Measurements from ENCODE around the gene AS3MT.

The AS3MT gene

DNA sequence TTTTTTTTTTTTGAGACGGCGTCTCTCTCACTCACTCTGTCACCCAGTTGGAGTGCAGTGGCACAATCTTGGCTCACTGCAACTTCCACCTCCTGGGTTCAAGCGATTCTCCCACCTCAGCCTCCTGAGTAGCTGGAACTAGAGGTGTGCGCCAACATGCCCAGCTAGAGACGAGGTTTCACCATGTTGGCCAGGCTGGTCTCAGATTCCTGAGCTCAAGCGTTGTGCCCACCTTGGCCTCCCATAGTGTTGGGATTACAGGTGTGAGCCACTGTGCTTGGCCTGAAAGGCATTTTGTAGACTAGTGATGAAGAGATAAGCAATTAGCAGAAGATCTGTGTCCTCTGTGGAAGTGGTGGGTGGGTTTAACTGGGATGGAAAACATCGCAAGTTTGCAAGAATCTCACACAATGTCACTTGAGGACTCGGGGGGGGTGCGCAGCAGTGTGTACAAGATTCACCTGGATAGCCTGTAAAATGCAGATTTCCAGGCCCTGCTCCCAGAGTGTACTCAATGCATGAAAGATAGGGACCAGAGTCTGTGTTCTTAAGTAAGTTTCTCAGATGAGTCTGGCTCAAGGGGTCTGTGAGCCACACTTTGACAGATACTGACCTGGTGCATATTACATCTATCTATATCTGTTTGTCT is 43.0 kb upstream of the AS3MT start:
- no peak overlapping the region for H3K9ac ChIP-seq (ENCODE audit: low read length)
- H3K9me3 ChIP-seq (ENCODE audit: insufficient read depth, low read length): no peaks in the 10 kb centered on the region
- TF ChIP-seq, protein P1, sequence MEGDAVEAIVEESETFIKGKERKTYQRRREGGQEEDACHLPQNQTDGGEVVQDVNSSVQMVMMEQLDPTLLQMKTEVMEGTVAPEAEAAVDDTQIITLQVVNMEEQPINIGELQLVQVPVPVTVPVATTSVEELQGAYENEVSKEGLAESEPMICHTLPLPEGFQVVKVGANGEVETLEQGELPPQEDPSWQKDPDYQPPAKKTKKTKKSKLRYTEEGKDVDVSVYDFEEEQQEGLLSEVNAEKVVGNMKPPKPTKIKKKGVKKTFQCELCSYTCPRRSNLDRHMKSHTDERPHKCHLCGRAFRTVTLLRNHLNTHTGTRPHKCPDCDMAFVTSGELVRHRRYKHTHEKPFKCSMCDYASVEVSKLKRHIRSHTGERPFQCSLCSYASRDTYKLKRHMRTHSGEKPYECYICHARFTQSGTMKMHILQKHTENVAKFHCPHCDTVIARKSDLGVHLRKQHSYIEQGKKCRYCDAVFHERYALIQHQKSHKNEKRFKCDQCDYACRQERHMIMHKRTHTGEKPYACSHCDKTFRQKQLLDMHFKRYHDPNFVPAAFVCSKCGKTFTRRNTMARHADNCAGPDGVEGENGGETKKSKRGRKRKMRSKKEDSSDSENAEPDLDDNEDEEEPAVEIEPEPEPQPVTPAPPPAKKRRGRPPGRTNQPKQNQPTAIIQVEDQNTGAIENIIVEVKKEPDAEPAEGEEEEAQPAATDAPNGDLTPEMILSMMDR (IDR thresholded peaks at IDR 0.05; ENCODE audit: low read depth, low read length): no peak
- TF ChIP-seq EZH2phosphoT487 (IDR thresholded peaks at IDR 0.05; ENCODE audit: low read depth): no peak
- H3K4me2 ChIP-seq (ENCODE audit: low read length): no peak overlapping the region
- no peak overlapping the region for H3K27ac ChIP-seq (ENCODE audit: low read length)
- H4K20me1 ChIP-seq (ENCODE audit: insufficient read depth, low read length): no peaks in the 10 kb centered on the region
- H3K4me1 ChIP-seq (ENCODE audit: low read length): no peaks in the 10 kb centered on the region
- H3K4me3 ChIP-seq (ENCODE audit: low read length): no peak overlapping the region
- H3K36me3 ChIP-seq (replicated peaks; ENCODE audit: low read depth, low read length): no peaks in the 10 kb centered on the region
- H3K79me2 ChIP-seq (ENCODE audit: low read length): no peaks in the 10 kb centered on the region
- no peaks in the 10 kb centered on the region for H3K27me3 ChIP-seq (ENCODE audit: low read depth, low read length)
- no peak overlapping the region for H2AFZ ChIP-seq (ENCODE audit: low read depth, low read length)

DNA sequence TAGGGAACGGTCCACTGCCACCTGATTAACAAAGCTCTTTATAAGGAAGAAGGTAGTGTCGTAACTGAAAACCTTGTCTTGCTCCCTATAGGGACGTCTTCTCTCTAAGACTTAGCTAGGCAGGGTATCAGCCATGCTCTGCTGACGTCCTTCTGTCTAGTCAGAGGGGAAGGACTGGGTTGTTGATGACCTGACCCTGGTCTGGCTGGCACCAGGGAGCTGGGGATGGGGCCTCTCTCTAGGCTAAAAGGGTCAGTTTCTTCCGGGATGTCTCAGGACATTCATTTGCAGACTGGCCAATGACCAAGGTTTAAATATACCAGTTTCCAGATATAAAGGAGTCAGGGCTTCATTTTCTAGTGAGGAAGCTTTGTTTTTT is 41.7 kb upstream of the AS3MT start:
- Histone ChIP-seq H3K9ac (ENCODE audit: low read length) (no peak overlapping the region), H3K27ac (ENCODE audit: low read length) (no peak overlapping the region), H3K36me3 (replicated peaks; ENCODE audit: low read depth, low read length) (no peaks in the 10 kb centered on the region), H3K79me2 (ENCODE audit: low read length) (no peaks in the 10 kb centered on the region), H3K4me3 (ENCODE audit: low read length) (no peak overlapping the region), H2AFZ (ENCODE audit: low read depth, low read length) (no peak overlapping the region), H3K27me3 (ENCODE audit: low read depth, low read length) (no peaks in the 10 kb centered on the region), H4K20me1 (ENCODE audit: insufficient read depth, low read length) (no peaks in the 10 kb centered on the region), H3K4me1 (ENCODE audit: low read length) (no peaks in the 10 kb centered on the region), H3K9me3 (ENCODE audit: insufficient read depth, low read length) (no peaks in the 10 kb centered on the region), H3K4me2 (ENCODE audit: low read length) (no peak overlapping the region)
- TF ChIP-seq, protein P1 (IDR thresholded peaks at IDR 0.05; ENCODE audit: low read depth, low read length): no peak
- no peak for TF ChIP-seq EZH2phosphoT487 (IDR thresholded peaks at IDR 0.05; ENCODE audit: low read depth)

DNA sequence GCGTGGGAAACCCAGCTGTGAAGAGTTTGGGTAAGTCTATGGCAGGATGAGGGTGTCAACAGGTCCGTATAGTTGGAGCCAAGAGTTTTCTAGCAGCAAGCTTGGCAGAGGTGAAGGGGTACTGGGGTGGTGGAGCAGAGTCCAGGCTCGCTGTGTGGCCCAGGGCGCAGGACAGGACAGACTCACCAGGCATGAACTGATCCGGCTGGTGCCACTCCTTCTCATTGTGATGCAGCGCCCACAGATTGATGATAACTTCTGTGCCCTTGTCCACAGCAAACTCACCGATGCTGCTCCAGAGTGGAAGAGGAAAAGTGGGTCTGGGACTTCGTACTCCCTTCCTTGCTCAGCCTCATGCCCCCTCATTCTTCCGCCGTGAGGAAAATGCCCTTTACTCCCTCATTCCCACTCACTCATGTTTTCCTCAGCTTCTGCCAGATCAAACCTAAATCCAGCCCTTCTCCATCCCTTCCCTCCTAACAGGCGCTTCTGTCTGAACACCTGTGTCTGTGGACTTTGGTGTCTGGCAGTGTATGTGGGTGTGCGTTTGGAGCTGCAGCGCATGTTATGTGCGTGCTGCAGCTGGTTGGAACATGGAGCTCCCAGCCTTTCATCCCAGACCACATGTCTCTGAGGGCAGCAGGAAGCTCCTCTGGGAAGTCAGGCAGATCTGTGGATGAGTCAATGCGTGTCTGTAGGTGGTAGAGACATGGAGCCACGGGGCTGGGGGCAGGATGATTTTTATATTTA is 37.8 kb upstream of the AS3MT start:
- H3K79me2 ChIP-seq (ENCODE audit: low read length): no peaks in the 10 kb centered on the region
- H3K9me3 ChIP-seq (ENCODE audit: insufficient read depth, low read length): no peaks in the 10 kb centered on the region
- no peak overlapping the region for H2AFZ ChIP-seq (ENCODE audit: low read depth, low read length)
- no peaks in the 10 kb centered on the region for H3K27me3 ChIP-seq (ENCODE audit: low read depth, low read length)
- H3K27ac ChIP-seq (ENCODE audit: low read length): no peak overlapping the region
- no peak overlapping the region for H3K4me3 ChIP-seq (ENCODE audit: low read length)
- TF ChIP-seq EZH2phosphoT487 (IDR thresholded peaks at IDR 0.05; ENCODE audit: low read depth): no peak
- TF ChIP-seq, protein P1 (IDR thresholded peaks at IDR 0.05; ENCODE audit: low read depth, low read length): no peak
- no peaks in the 10 kb centered on the region for H3K4me1 ChIP-seq (ENCODE audit: low read length)
- H3K4me2 ChIP-seq (ENCODE audit: low read length): no peak overlapping the region
- no peaks in the 10 kb centered on the region for H3K36me3 ChIP-seq (replicated peaks; ENCODE audit: low read depth, low read length)
- H4K20me1 ChIP-seq (ENCODE audit: insufficient read depth, low read length): no peaks in the 10 kb centered on the region
- H3K9ac ChIP-seq (ENCODE audit: low read length): no peak overlapping the region

DNA sequence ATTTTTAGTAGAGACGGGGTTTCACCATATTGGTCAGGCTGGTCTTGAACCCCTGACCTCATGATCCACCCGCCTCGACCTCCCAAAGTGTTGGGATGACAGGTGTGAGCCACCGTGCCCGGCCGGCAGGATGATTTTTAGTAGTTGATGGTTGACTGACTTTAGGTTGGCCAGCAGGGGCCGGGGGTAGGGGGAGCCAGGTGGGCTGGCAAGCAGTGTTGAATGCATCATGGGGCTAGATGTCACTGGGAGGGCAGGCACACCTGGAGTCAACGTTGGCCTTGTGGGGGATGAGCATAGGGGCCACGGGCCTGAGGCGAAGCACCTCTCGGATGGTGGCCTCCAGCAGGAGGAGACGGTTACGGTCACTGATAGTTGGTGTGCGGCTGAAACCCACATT is 37.0 kb upstream of the AS3MT start:
- Histone ChIP-seq H4K20me1 (ENCODE audit: insufficient read depth, low read length) (no peaks in the 10 kb centered on the region), H3K79me2 (ENCODE audit: low read length) (no peaks in the 10 kb centered on the region), H3K27me3 (ENCODE audit: low read depth, low read length) (no peaks in the 10 kb centered on the region), H3K4me2 (ENCODE audit: low read length) (no peak overlapping the region), H3K4me1 (ENCODE audit: low read length) (no peaks in the 10 kb centered on the region), H3K27ac (ENCODE audit: low read length) (no peak overlapping the region), H2AFZ (ENCODE audit: low read depth, low read length) (no peak overlapping the region), H3K4me3 (ENCODE audit: low read length) (no peak overlapping the region), H3K36me3 (replicated peaks; ENCODE audit: low read depth, low read length) (no peaks in the 10 kb centered on the region), H3K9me3 (ENCODE audit: insufficient read depth, low read length) (no peaks in the 10 kb centered on the region), H3K9ac (ENCODE audit: low read length) (no peak overlapping the region)
- TF ChIP-seq, protein P1 (IDR thresholded peaks at IDR 0.05; ENCODE audit: low read depth, low read length): no peak
- TF ChIP-seq EZH2phosphoT487 (IDR thresholded peaks at IDR 0.05; ENCODE audit: low read depth): no peak
